ENCODE results near the gene TRPM4. TPM values are rescaled to one million over a fixed set of nuclear protein-coding genes. Genes with fewer than 3 reads are reported as not detected.

Gene TRPM4
- total and polyA plus RNA-seq, 2 experiments from 2014 or later = 74.2 to 106 TPM

DNA sequence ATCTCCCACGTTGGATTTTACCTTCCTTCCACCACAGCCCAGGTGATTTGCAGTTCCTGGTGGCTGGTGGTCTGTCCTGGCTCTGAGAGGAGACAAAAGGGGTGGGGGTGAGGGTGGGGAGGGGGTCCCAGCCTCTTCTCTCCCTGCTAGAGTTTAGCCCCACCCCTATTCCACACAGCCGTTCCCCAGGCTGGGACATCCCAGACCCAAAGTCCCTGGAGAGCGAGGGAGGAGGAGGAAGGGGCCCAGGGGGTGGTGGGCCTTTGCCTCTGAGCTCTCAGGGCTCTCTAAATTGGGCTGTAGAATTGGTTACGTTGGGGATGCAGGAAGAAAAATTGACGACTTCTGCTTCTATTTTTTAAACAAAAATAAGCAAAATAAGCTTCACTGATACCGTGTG, 85.5 kb downstream of the TRPM4 start:
- Histone ChIP-seq H3K27me3 (no peaks in the 10 kb centered on the region), H3K9me3 (ENCODE audit: low read depth) (no peaks in the 10 kb centered on the region), H3K36me3 (no peaks in the 10 kb centered on the region), H3K27ac (no peak overlapping the region), H3K4me3 (no peak overlapping the region), H3K4me1 (ENCODE audit: low read depth) (no peaks in the 10 kb centered on the region)
- no peak for DNase-seq (ENCODE audit: low read depth in 1 of 2, low spot score in 1 of 2)
- TF ChIP-seq, protein P1, sequence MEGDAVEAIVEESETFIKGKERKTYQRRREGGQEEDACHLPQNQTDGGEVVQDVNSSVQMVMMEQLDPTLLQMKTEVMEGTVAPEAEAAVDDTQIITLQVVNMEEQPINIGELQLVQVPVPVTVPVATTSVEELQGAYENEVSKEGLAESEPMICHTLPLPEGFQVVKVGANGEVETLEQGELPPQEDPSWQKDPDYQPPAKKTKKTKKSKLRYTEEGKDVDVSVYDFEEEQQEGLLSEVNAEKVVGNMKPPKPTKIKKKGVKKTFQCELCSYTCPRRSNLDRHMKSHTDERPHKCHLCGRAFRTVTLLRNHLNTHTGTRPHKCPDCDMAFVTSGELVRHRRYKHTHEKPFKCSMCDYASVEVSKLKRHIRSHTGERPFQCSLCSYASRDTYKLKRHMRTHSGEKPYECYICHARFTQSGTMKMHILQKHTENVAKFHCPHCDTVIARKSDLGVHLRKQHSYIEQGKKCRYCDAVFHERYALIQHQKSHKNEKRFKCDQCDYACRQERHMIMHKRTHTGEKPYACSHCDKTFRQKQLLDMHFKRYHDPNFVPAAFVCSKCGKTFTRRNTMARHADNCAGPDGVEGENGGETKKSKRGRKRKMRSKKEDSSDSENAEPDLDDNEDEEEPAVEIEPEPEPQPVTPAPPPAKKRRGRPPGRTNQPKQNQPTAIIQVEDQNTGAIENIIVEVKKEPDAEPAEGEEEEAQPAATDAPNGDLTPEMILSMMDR (IDR thresholded peaks at IDR 0.05; ENCODE audit: low read depth, low read length) = no peak

DNA sequence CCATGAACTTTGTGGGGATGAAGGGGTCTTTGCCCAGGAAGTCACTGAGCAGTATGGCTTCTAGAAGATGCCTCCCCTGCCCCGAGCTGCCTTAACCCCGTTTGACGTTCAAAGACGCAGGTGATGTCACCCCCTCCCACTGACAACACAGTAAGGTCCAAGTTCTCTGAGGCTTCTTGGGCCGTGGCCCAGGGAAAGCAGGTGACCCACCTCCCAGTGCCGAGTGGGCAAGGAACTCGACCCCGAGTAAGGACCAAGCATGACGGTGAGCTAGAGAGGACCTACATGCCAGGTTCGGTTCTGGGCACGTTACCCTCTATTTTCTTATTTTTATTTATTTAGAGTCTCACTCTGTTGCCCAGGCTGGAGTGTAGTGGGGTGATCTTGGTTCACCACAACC, 86.1 kb downstream of the TRPM4 start:
- DNase-seq (ENCODE audit: low read depth in 1 of 2, low spot score in 1 of 2) = no peak

DNA sequence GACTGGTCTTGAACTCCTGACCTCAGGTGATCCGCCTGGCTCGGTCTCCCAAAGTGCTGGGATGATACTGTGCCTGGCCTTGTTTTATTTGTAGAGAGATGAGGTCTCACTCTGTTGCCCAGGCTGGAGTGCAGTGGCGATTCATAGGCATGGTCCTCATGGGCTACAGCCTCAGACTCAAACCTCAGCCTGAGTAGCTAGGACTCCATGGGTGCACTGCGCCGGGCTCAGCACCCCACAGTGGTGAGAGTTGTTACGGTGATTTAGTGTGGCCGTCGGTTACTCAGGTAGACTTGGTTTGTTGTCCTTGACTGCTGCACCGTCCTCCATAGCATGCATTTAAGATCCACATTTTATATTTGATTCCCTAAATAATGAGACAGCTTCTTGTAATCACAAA, 86.7 kb downstream of the TRPM4 start:
- TF ChIP-seq, protein P1 (IDR thresholded peaks at IDR 0.05; ENCODE audit: low read depth, low read length) = no peak
- H3K4me3 ChIP-seq = no peak overlapping the region
- no peaks in the 10 kb centered on the region for H3K4me1 ChIP-seq (ENCODE audit: low read depth)
- H3K27ac ChIP-seq = no peak overlapping the region
- no peaks in the 10 kb centered on the region for H3K9me3 ChIP-seq (ENCODE audit: low read depth)
- no peaks in the 10 kb centered on the region for H3K36me3 ChIP-seq
- DNase-seq (ENCODE audit: low read depth in 1 of 2, low spot score in 1 of 2) = no peak
- no peaks in the 10 kb centered on the region for H3K27me3 ChIP-seq

More for the DNA sequence above, 86.1 kb downstream of the TRPM4 start:
- TF ChIP-seq, protein P1 (IDR thresholded peaks at IDR 0.05; ENCODE audit: low read depth, low read length) = no peak
- no peaks in the 10 kb centered on the region for H3K9me3 ChIP-seq (ENCODE audit: low read depth)
- no peaks in the 10 kb centered on the region for H3K4me1 ChIP-seq (ENCODE audit: low read depth)
- H3K4me3 ChIP-seq = no peak overlapping the region
- no peak overlapping the region for H3K27ac ChIP-seq
- H3K36me3 ChIP-seq = no peaks in the 10 kb centered on the region
- no peaks in the 10 kb centered on the region for H3K27me3 ChIP-seq

DNA sequence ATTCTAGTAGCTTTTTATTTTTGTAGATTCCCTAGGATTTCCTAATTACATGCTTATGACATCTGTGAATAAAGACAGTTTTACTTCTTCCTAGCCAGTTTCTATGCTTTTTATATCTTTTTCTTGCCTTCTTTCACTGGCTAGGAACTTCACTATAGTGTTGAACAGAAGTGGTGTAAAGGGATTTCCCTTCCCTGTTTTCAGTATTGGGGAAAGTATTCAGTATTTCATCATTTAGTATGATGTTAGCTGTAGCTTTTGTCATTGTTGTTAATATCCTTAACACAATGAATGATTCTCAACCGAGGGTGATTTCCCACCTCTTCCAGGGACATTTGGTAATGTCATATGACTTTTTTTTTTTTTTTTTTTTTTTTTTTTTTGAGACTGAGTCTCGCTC, 90.1 kb downstream of the TRPM4 start:
- TF ChIP-seq, protein P1 (IDR thresholded peaks at IDR 0.05; ENCODE audit: low read depth, low read length) = no peak
- H3K27ac ChIP-seq = no peak overlapping the region
- H3K9me3 ChIP-seq (ENCODE audit: low read depth) = no peaks in the 10 kb centered on the region
- no peaks in the 10 kb centered on the region for H3K36me3 ChIP-seq
- H3K4me1 ChIP-seq (ENCODE audit: low read depth) = no peaks in the 10 kb centered on the region
- no peak for DNase-seq (ENCODE audit: low read depth in 1 of 2, low spot score in 1 of 2)
- H3K4me3 ChIP-seq = no peak overlapping the region
- H3K27me3 ChIP-seq = no peaks in the 10 kb centered on the region

DNA sequence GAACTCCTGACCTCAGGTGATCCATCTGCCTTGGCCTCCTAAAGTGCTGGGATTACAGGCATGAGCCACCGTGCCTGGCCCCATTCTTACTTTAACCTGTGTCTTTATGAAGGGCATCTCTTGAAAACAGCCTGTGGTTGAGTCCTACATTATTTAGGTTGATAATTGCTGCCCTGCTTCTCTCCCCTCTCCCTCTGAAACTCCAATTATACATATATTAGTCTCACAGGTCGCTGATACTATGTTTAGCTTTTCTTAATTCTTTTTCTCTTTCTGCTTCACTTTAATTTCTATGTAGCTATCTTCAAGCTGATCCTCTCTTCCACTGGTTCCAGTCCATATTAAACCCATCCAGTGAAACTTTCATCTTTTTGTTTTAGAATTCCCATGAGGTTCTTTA, 92.3 kb downstream of the TRPM4 start:
- no peaks in the 10 kb centered on the region for H3K4me1 ChIP-seq (ENCODE audit: low read depth)
- no peak for DNase-seq (ENCODE audit: low read depth in 1 of 2, low spot score in 1 of 2)
- no peak overlapping the region for H3K27ac ChIP-seq
- H3K36me3 ChIP-seq = no peaks in the 10 kb centered on the region
- TF ChIP-seq, protein P1 (IDR thresholded peaks at IDR 0.05; ENCODE audit: low read depth, low read length) = no peak
- no peaks in the 10 kb centered on the region for H3K9me3 ChIP-seq (ENCODE audit: low read depth)
- H3K27me3 ChIP-seq = no peaks in the 10 kb centered on the region
- H3K4me3 ChIP-seq = no peak overlapping the region

DNA sequence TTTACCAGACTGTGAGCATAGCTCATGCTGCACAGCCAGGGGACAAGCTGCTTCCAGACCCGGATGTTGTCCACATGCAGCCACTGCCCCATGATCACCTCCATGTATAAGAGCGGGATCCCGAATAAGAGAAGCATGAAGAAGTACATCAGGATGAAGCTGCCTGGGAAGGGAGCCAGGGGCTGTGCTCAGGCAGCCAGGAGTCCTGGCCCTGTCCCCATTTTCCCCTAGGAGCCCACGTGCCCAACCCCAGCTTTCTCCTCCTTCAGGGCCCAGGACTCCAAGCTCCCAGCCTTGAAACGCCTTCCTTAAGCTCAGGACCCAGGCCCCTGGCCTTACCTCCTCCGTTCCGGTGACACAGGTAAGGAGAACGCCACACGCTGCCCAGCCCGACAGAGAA, 98.1 kb downstream of the TRPM4 start:
- no peak overlapping the region for H3K4me3 ChIP-seq
- TF ChIP-seq, protein P1 (IDR thresholded peaks at IDR 0.05; ENCODE audit: low read depth, low read length) = no peak
- no peak for DNase-seq (ENCODE audit: low read depth in 1 of 2, low spot score in 1 of 2)

More for the DNA sequence above, 98.1 kb downstream of the TRPM4 start:
- Histone ChIP-seq H3K27ac (no peak overlapping the region), H3K27me3 (no peaks in the 10 kb centered on the region), H3K9me3 (ENCODE audit: low read depth) (no peaks in the 10 kb centered on the region), H3K36me3 (no peaks in the 10 kb centered on the region), H3K4me1 (ENCODE audit: low read depth) (no peaks in the 10 kb centered on the region)
